Suppressor macrophage (primary cell): ENCODE data around the gene NDUFAB1.
A peak's percentile ranks its signal among the peaks of the same experiment; 100 is the strongest.
"Not testable (repeated sequence)": the region's sequence is repeated elsewhere in the genome, so short reads cannot be mapped to it uniquely, and the experiment has no call there.

Source experiments
- DNase-seq, 4 experiments: peaks; one replicate each; pipeline ENCODE4 v3.0.0-alpha.2; 2020 to 2022

NDUFAB1 gene

GRCh38 chr16:23584186-23585076 is 11.7 kb downstream of the NDUFAB1 start:
- no peak for DNase-seq

- DNase-seq, result not testable (repeated sequence)
These were observed 12.8 kb downstream of the NDUFAB1 start for GRCh38 chr16:23583271-23583670.

- no peak for DNase-seq
These were observed 14.4 kb downstream of the NDUFAB1 start for GRCh38 chr16:23581764-23582163.

- DNase-seq, result no peak
These were observed 15.7 kb downstream of the NDUFAB1 start for GRCh38 chr16:23580391-23580790.

- DNase-seq, result no peak
These were observed 16.7 kb downstream of the NDUFAB1 start for GRCh38 chr16:23579371-23579770.

GRCh38 chr16:23578101-23578830 is 17.9 kb downstream of the NDUFAB1 start:
- peak in 2 of 4 experiments; percentile 65 to 80 for DNase-seq

GRCh38 chr16:23577493-23577892 is 18.6 kb downstream of the NDUFAB1 start:
- no peak for DNase-seq

- DNase-seq, result no peak
These were observed 20.3 kb downstream of the NDUFAB1 start for GRCh38 chr16:23575834-23576233.

- DNase-seq, result no peak
These were observed 22.3 kb downstream of the NDUFAB1 start for GRCh38 chr16:23573817-23574216.

GRCh38 chr16:23572394-23572793 is 23.7 kb downstream of the NDUFAB1 start:
- no peak for DNase-seq

GRCh38 chr16:23571895-23572294 is 24.2 kb downstream of the NDUFAB1 start:
- no peak for DNase-seq

GRCh38 chr16:23570992-23571632 is 25.0 kb downstream of the NDUFAB1 start:
- peak; percentile 55 to 82 (median 80) for DNase-seq

- DNase-seq, result no peak
These were observed 28.5 kb downstream of the NDUFAB1 start for GRCh38 chr16:23567602-23568001.

- no peak for DNase-seq
These were observed 29.4 kb downstream of the NDUFAB1 start for GRCh38 chr16:23566724-23567123.

GRCh38 chr16:23564575-23565363 is 31.3 kb downstream of the NDUFAB1 start:
- no peak for DNase-seq

GRCh38 chr16:23563186-23563585 is 32.9 kb downstream of the NDUFAB1 start:
- no peak for DNase-seq

GRCh38 chr16:23562505-23562904 is 33.6 kb downstream of the NDUFAB1 start:
- DNase-seq, result no peak

- DNase-seq, result no peak
These were observed 34.5 kb downstream of the NDUFAB1 start for GRCh38 chr16:23561586-23561985.

GRCh38 chr16:23557779-23558702 is 38.1 kb downstream of the NDUFAB1 start:
- DNase-seq, result peak in 2 of 4 experiments; percentile 40 to 69

GRCh38 chr16:23556881-23557778 is 39.0 kb downstream of the NDUFAB1 start, which contains the start of the genes EARS2 and UBFD1:
Gene EARS2, minus strand, starts transcription at chr16:23557350. Its CDS starts 7 bp downstream, at chr16:23557343.
Gene UBFD1, plus strand, starts transcription at chr16:23557727. Its CDS starts 16 bp downstream, at chr16:23557743.
- peak; percentile 98 to 99 (median 99) for DNase-seq
